HK-2 (cell line): ENCODE data around the gene CEP104.

Experiments used
- DNase-seq: peaks from one replicate; pipeline ENCODE4 v3.0.0-alpha.2; 2018; ENCODE audit not compliant: unreplicated experiment

The CEP104 gene

DNA sequence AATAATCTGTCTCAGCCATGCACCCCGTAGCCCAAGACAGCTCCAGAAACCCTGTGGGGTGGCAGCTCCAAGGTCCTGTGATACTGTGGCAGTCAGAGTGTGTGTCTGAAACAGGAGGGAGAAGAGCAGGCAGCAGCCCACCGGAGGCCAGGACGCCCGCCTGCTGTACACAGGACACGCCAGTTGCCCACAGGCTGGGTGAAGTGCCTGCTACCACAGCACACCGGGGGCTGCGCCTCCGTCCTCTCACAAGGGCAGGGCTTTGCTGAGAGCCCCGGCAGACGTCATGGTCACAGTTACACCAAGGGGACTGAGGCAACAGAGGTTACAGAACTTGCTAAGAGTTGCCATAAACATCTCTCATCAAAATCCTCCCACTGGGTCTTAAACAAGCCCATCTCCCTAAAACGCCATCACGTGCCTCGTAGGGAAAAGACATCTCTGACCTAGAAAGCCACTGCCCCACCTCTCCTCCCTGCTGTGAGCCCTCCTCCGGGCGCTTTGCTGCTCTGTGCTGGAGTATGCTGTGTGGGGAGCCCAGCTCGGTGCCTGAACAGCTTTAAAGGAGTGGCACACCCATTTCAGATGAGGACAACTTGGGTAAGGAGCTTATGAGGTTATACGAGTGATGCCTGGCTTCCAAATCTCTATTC, 37.7 kb upstream of the CEP104 start:
- no peak for DNase-seq

DNA sequence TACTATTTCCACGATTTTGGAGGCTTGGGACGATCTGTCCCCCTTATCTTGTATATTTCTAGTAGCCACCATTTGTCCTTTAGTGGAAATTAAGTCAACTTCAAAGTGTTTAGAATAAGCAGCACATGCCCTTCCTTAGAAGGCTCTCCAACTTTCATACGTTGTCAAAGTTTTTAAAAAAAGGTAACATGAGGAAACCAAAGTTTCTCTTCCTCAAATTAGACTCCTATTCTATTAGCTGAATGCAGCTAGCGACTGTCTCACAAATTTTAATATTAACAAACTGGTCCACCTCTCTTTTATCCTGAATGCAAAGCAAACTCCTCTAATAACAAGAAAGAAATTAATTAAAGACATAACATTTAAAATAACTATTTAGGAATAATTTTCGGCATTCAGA, 36.2 kb upstream of the CEP104 start:
- no peak for DNase-seq

GRCh38 chr1:3892748-3893147, 35.7 kb upstream of the CEP104 start:
- DNase-seq: no peak

DNA sequence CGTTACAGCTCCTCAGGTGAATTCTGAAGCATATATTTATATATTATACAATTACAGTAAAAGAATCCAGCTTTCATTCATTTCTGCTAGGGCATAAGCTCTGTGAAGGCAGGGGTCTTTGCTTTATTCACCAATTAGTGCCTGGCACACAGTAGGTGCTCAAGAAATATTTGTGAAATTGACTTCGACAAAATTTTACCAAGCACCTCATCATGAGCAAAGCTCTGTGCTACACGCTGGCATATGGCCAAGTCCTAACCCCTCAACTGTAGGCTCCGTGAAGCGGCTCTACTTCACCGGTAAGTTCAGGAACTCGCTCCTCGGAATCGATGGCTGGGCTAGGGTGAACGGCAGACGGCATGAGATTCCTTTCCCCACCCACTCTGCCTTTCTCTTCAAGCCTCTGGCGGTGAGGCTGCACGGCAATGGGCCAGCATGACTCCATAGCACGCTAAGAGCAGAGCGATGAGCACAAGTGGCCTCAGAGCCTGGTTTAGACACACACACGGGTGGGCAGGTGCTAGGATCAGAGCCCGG, 34.4 kb upstream of the CEP104 start:
- no peak for DNase-seq

DNA sequence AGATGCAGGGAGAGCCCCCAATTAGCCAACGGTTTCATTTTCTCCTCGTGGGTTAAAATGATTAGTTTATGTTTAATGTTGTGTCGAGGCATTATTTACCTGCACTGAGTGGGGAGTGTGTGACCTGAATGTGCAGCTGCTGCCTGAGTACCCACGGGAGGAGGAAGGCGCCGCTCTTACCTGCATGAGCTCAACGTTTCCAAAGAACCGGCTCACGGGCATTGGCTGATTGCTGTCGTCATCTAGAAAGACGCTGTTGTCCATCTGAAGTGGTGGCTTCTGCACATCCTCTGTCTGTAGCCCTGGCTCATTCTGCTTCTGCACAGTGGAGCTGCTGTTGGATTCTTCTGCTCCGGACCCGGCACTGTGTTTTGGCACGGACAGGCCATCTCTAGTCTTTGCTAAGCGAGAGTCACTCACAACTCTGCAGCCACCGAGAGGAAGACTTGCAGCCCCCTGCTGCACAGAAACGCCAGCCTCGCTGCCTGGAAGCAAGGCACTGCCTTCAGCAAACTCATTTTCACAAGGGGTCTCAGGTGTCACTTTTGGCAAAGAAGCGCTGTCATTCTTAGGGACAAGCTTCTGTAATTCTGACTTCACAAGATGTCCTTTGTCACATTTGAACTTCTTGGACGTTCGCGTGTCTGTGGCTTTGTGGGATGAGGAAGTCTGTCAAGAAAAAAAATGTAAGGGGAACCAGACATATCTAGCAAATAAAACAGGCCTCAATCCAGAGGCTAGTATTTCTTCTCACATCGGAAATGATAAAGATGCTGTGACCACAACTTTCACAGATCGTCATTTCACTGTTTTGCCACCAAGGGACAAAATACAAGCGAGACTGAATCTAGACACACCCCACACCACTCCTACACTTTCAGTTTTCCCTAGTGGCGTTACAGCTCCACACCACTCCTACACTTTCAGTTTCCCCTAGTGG, 33.6 kb upstream of the CEP104 start:
- DNase-seq: no peak

- no peak for DNase-seq
Observed at GRCh38 chr1:3889936-3890335, 32.9 kb upstream of the CEP104 start.

GRCh38 chr1:3888301-3888700, 31.3 kb upstream of the CEP104 start:
- DNase-seq: no peak

- no peak for DNase-seq
Observed at GRCh38 chr1:3886691-3887090, 29.7 kb upstream of the CEP104 start.

DNA sequence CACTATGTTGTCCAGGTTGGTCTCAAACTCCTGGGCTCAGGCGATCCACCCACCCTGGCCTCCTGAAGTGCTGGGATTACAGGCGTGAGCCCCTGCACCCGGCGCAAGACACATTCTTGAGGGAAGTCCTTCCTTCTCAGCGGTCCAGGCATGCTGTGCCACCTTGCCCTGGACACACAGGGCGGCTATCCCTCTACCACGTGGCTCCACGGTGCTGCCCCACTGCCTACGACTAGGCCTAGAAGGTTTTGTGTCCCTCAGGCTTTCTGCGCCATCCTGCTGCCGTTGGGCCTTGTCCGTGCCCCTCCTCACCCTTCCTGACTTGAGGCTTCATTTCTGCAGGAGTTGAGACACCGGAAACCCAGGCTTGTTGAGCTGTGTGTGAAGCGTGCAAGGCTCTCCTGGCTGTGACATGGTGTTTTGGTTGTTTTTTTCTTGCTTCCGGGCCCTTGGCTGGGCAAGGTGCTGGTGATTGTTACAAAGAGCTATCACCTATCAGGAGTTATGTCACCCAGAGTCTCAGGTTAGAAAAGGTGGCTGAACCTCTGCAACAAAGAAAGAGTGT, 29.2 kb upstream of the CEP104 start:
- DNase-seq: no peak

- no peak for DNase-seq
Observed at GRCh38 chr1:3885611-3886010, 28.6 kb upstream of the CEP104 start.

DNA sequence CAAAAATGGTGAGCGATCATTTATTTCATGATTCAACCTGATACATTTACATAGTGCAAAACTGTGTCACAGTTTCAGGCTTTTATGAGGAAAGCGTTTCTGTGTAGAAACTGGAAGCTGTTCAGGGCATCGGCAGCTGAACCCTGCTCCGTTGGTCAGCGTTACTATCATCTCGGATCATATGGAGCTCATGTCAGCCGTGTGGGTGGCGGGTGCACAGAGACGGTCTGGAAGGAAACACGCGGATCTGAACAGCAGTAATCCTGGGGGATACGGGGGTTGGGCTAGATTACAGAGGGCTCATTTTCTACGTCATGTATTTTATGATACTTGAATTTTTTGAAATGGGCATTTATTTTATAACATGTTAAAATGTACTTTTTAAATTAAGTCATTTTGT, 28.0 kb upstream of the CEP104 start:
- DNase-seq: no peak

GRCh38 chr1:3883194-3883925, 26.3 kb upstream of the CEP104 start:
- no peak for DNase-seq

DNA sequence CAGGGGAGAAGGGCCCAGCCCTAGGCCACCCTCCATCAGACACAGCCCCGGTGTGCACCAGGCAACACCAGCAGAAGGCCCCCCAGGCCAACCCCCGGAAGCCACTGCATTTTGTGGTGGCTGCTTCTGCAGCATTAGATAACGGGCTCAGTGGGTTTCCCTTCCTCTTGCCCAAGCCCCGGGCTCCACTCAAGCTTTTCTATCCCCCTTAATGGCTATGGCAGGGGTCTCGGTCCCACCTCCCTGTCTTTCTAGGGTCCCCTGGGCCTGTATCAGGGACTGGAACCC, 24.1 kb upstream of the CEP104 start:
- DNase-seq: no peak

- no peak for DNase-seq
Observed at GRCh38 chr1:3880429-3881192, 23.6 kb upstream of the CEP104 start.

DNA sequence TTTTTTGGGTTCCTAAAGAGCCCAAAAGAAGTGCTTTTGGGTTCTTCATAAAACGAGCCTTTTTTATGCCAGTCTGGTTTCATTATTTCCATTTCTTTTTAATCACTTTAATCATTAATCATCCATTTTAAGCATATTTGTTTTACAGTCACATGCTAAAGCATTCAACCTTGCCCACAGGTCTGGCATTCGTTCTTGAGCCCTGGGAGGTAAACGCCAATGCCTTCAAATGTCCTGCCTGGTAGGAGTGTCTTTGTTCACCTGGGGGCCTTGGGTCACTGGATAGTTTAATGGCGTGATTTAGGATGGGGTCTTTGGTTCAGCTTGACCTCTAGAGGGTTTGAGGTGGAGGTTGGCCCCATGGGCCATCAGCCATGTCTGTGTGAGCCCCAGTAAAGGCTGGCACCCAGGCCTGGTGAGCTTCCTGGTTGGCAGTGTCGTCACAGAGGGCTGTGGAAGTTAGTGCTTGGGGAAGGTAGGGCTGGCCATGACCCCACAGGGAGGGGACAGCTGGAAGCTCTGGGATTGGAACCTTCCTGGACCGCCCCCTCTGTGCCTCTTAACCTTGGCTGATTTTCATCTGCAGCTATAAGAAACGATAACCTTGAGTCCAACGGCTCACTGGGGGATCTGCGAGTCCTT, 22.9 kb upstream of the CEP104 start:
- no peak for DNase-seq

- DNase-seq: no peak
Observed at GRCh38 chr1:3879099-3879498, 22.1 kb upstream of the CEP104 start.

GRCh38 chr1:3876716-3877115, 19.7 kb upstream of the CEP104 start:
- DNase-seq: no peak

GRCh38 chr1:3874736-3875135, 17.7 kb upstream of the CEP104 start:
- DNase-seq: no peak

DNA sequence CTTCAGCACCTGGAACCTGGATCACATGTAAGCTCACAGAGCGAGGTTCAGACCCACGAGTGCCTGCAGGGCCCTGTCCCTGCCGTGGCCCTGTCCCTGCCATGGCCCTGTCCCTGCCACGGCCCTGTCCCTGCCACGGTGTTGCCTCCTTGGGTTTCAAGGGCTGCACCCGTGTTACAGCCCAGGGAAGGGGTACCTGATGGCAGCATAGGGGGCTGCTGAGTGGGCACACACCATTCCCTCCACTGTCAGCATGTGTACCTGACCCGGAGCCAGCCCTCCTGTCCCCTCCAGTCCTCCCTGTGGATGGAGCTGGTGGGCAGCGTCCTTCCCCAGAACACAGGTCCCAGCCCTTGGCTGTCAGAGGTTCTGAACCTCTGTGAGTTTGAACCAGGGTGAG, 15.5 kb upstream of the CEP104 start:
- no peak for DNase-seq

DNA sequence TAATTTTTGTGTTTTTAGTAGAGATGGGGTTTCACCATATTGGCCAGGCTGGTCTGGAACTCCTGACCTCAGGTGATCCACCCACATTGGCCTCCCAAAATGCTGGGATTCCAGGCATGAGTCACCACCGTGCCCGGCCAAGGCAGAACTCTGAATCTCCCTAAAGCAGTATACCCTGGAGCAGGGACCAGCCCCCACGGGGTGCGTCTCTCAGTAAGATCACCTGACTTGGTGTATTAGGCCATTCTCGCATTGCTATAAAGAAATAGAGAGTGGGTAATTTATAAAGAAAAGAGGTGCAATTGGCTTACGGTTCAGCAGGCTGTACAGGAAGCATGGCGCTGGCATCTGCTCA, 14.4 kb upstream of the CEP104 start:
- DNase-seq: no peak

- peak; percentile 14 for DNase-seq
Observed at GRCh38 chr1:3869751-3870301, 12.8 kb upstream of the CEP104 start.
